Tibial nerve (tissue), 4 donors: Measurements from ENCODE around the gene IZUMO1.

Source experiments
- CTCF ChIP-seq, 5 experiments: fragments of 200-600 bp in 3 of 5; fragments of 450-650 bp in 2 of 5; sonication (generic) in 3 of 5; IDR thresholded peaks; one replicate each; pipeline ENCODE4 v1.5.1; 2016 to 2019; ENCODE audit warnings: antibody characterized with exemption in 5 of 5, mild to moderate bottlenecking in 3 of 5, moderate library complexity in 2 of 5
- EP300 ChIP-seq, 2 donors: sonication (generic); formaldehyde crosslinking; IDR thresholded peaks; one replicate each; pipeline ENCODE4 v1.6.1; 2017; ENCODE audit warnings: antibody characterized with exemption in 2 of 2, mild to moderate bottlenecking in 1 of 2
- POLR2A ChIP-seq, 2 donors: fragments of 450-650 bp; IDR thresholded peaks; one replicate each; pipeline ENCODE4 v1.6.1; 2017; ENCODE audit warnings: antibody characterized with exemption in 2 of 2, mild to moderate bottlenecking in 2 of 2, moderate library complexity in 2 of 2

GRCh38 chr19:48695743-48696352 lies 50.9 kb downstream of the IZUMO1 start, which contains the start of gene FUT2:
- TF ChIP-seq CTCF (IDR thresholded peaks at IDR 0.05) (no peak), EP300 (IDR thresholded peaks at IDR 0.05) (no peak), POLR2A (IDR thresholded peaks at IDR 0.05) (no peak)
